Measurements from ENCODE around the gene ZNF609. TPM values are rescaled to one million over a fixed set of nuclear protein-coding genes. Genes with fewer than 3 reads are reported as not detected.

Gene ZNF609
- total RNA-seq, 1 donor from 2014 or later = 21.5 TPM

DNA sequence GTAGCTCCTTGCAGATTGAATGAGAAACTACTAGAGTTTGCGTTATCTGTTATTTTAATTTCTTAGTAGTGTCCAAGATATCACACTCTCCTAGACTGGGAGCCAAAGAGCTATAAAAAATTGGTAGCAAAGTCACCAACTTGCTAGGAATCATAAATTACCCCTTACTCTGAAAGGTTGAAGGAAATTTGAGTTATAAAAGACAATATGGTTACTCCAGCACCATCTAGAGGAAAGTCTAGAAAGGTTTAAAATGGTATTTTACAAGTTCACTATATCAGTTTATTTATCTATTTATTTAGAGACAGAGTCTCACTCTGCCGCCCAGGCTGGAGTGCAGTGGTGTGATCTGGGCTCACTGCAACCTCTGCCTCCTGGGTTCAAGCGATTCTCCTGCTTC is 193.4 kb downstream of the ZNF609 start:
- Mint-ChIP-seq H3K4me1 (peaks cover 10% of the 10 kb centered on the region), H3K36me3 (peaks cover 4% of the 10 kb centered on the region), H3K27ac (no peak overlapping the region), H3K4me3 (no peak overlapping the region), H3K27me3 (ENCODE audit: insufficient read depth, low read depth) (peaks cover 2% of the 10 kb centered on the region), H3K9me3 (no peaks in the 10 kb centered on the region)
- Histone ChIP-seq H3K9ac (no peak overlapping the region), H2AFZ (replicated peaks) (no peak overlapping the region), H3K36me3 (no peaks in the 10 kb centered on the region), H3K79me2 (ENCODE audit: low read depth) (peaks cover 13% of the 10 kb centered on the region), H3K27me3 (no peaks in the 10 kb centered on the region), H3K4me3 (no peak overlapping the region), H3K4me2 (no peak overlapping the region), H3F3A (ENCODE audit: low read depth) (peaks cover 5% of the 10 kb centered on the region), H3K4me1 (peaks cover 12% of the 10 kb centered on the region), H4K20me1 (ENCODE audit: low read depth) (peaks cover 14% of the 10 kb centered on the region), H3K9me3 (ENCODE audit: low read depth) (no peaks in the 10 kb centered on the region), H3K27ac (no peak overlapping the region)
- TF ChIP-seq CTCF (IDR thresholded peaks at IDR 0.05) (peak; percentile 32), EZH2 (IDR thresholded peaks at IDR 0.05) (no peak)
- DNase-seq (ENCODE audit: low spot score) = no peak

- no peak for DNase-seq (ENCODE audit: low spot score)
- Histone ChIP-seq H3K36me3 (no peaks in the 10 kb centered on the region), H3K4me2 (no peak overlapping the region), H4K20me1 (ENCODE audit: low read depth) (peaks cover 8% of the 10 kb centered on the region), H3K79me2 (ENCODE audit: low read depth) (peaks cover 3% of the 10 kb centered on the region), H3K27me3 (no peaks in the 10 kb centered on the region), H3K27ac (no peak overlapping the region), H3K4me3 (no peak overlapping the region), H3K4me1 (peaks cover 6% of the 10 kb centered on the region), H3F3A (ENCODE audit: low read depth) (peaks cover 5% of the 10 kb centered on the region), H3K9me3 (ENCODE audit: low read depth) (no peaks in the 10 kb centered on the region), H2AFZ (replicated peaks) (no peak overlapping the region), H3K9ac (no peak overlapping the region)
- TF ChIP-seq CTCF (IDR thresholded peaks at IDR 0.05) (no peak), EZH2 (IDR thresholded peaks at IDR 0.05) (no peak), EZH2phosphoT487 (IDR thresholded peaks at IDR 0.05) (no peak)
- no peak overlapping the region for H3K4me3 Mint-ChIP-seq
- no peak overlapping the region for H3K27ac Mint-ChIP-seq
- H3K9me3 Mint-ChIP-seq = no peaks in the 10 kb centered on the region
- peaks cover 3% of the 10 kb centered on the region for H3K4me1 Mint-ChIP-seq
- peaks cover 2% of the 10 kb centered on the region for H3K27me3 Mint-ChIP-seq (ENCODE audit: insufficient read depth, low read depth)
- H3K36me3 Mint-ChIP-seq = peaks cover 4% of the 10 kb centered on the region
Observed at GRCh38 chr15:64656508-64656907, 196.1 kb downstream of the ZNF609 start.

- Histone ChIP-seq H3K9ac (no peak overlapping the region), H3K27me3 (no peaks in the 10 kb centered on the region), H3K79me2 (ENCODE audit: low read depth) (peaks cover 25% of the 10 kb centered on the region), H3K4me1 (peaks cover 11% of the 10 kb centered on the region), H2AFZ (replicated peaks) (no peak overlapping the region), H3K4me3 (no peak overlapping the region), H3K9me3 (ENCODE audit: low read depth) (no peaks in the 10 kb centered on the region), H3K27ac (no peak overlapping the region), H3K4me2 (no peak overlapping the region), H4K20me1 (ENCODE audit: low read depth) (peaks cover 20% of the 10 kb centered on the region), H3K36me3 (no peaks in the 10 kb centered on the region), H3F3A (ENCODE audit: low read depth) (peaks cover 9% of the 10 kb centered on the region)
- DNase-seq (ENCODE audit: low spot score) = no peak
- H3K27ac Mint-ChIP-seq = no peak overlapping the region
- TF ChIP-seq EZH2phosphoT487 (IDR thresholded peaks at IDR 0.05) (no peak), CTCF (IDR thresholded peaks at IDR 0.05) (no peak), EZH2 (IDR thresholded peaks at IDR 0.05) (no peak)
- no peak overlapping the region for H3K4me3 Mint-ChIP-seq
- peaks cover 11% of the 10 kb centered on the region for H3K36me3 Mint-ChIP-seq
- H3K27me3 Mint-ChIP-seq (ENCODE audit: insufficient read depth, low read depth) = peaks cover 2% of the 10 kb centered on the region
- H3K9me3 Mint-ChIP-seq = no peaks in the 10 kb centered on the region
- H3K4me1 Mint-ChIP-seq = peaks cover 15% of the 10 kb centered on the region
Observed at GRCh38 chr15:64665179-64665578, 204.8 kb downstream of the ZNF609 start.

Measured in neural progenitor cell (in vitro differentiated cells).